NCI-H146 treated with DMSO at 0.1 percent for 48 hours (cell line): ENCODE data around the gene CSAG1.
"Not testable (repeated sequence)": the region's sequence is repeated elsewhere in the genome, so short reads cannot be mapped to it uniquely, and the experiment has no call there.

Experiments used
- DNase-seq: peaks from one replicate; lab custom pipeline; 2025; ENCODE audit not compliant: unreplicated experiment; lab: John Stamatoyannopoulos, UW

Gene CSAG1, protein sequence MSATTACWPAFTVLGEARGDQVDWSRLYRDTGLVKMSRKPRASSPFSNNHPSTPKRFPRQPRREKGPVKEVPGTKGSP

DNA sequence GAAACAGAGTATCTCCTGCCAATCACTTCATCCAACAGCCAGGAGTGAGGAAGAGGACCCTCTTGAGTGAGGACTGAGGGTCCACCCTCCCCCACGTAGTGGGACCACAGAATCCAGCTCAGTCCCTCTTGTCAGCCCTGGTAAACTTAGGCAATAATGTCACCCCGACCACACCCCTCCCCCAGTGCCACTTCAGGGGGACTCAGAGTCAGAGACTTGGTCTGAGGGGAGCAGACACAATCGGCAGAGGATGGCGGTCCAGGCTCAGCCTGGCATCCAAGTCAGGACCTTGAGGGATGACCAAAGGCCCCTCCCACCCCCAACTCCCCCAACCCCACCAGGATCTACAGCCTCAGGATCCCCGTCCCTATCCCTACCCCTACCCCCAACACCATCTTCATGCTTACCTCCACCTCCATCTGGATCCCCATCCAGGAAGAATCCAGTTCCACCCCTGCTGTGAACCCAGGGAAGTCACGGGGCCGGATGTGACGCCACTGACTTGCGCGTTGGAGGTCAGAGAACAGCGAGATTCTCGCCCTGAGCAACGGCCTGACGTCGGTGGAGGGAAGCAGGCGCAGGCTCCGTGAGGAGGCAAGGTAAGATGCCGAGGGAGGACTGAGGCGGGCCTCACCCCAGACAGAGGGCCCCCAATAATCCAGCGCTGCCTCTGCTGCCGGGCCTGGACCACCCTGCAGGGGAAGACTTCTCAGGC lies at the start of gene CSAG1, which contains the start of gene MAGEA12:
Gene CSAG1, minus strand, starts transcription at position 461 of the 715 bp plus-strand sequence. CDS start 1,261 bp downstream, outside the sequence.
Gene MAGEA12, plus strand, starts transcription at position 497 of the 715 bp plus-strand sequence. CDS start 2,405 bp downstream, outside the sequence.
- DNase-seq, result peak; percentile 39

GRCh38 chrX:152769549-152770289 lies 36.2 kb upstream of the CSAG1 start, which contains the start of gene MAGEA6:
TSS of gene MAGEA6 (minus strand) at chrX:152769689. CDS start at chrX:152767650, 2,039 bp downstream.
- DNase-seq, result not testable (repeated sequence)

DNA sequence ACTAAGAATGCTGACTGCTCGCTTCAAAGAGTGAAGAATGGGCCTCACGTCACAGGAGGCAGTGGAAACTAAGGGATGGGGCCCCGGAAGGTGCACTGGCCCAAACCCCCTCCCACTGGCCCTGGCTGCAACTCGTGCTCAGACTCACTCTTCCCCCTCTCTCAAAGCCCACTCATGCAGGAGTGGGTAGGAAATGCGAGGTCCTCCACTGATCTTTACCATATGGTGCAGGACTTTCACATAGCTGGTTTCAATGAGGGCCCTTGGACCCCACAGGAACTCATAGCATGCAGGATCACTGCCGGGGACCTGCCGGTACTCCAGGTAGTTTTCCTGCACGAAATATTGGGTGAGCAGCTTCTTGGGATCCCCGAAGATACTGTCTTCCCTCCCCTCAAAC lies 33.0 kb upstream of the CSAG1 start:
- not testable (repeated sequence) for DNase-seq

DNA sequence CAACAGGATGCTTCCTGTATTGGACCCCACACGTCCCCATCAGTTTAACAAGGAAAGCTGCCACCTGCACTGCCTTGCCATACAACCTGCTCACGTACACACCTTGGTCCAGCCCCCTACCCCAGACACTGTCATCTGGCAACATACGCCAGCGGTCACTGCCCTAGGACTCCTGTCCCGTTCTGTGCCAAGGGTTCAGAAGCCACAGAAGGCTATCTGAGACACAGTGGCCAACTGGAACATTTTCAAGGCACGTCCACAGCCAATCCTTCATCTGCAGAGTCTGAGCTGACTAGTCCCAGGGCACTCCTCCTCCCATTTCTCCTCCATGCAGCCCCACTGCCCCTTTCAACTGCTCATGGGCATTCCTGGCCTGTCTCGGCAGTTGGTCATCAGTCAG lies 28.1 kb upstream of the CSAG1 start:
- not testable (repeated sequence) for DNase-seq

GRCh38 chrX:152759544-152759943 lies 26.0 kb upstream of the CSAG1 start:
- not testable (repeated sequence) for DNase-seq

DNA sequence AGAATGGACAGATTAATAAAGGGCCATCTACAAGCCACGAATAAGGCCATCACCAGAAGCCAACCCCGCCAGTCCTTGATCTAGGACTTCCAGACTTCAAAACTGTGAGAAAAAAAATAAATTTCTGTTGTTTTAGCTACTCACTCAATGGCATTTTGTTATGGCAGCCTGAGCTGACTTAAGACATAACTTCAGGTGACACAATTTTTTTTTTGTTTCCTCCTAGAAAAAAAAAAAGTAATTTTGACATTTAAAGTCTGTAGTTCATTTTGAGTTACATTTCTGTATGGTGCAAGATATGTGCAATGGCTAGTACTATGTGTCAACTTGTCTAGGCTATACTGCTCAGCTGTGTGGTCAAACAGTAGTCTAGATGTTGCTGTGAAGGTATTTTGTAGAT lies 25.4 kb upstream of the CSAG1 start, which contains the start of gene CSAG3:
Gene CSAG3, plus strand, starts transcription at position 301 of the 400 bp plus-strand sequence.
- DNase-seq, result not testable (repeated sequence)

GRCh38 chrX:152754871-152755270 lies 21.4 kb upstream of the CSAG1 start:
- not testable (repeated sequence) for DNase-seq

DNA sequence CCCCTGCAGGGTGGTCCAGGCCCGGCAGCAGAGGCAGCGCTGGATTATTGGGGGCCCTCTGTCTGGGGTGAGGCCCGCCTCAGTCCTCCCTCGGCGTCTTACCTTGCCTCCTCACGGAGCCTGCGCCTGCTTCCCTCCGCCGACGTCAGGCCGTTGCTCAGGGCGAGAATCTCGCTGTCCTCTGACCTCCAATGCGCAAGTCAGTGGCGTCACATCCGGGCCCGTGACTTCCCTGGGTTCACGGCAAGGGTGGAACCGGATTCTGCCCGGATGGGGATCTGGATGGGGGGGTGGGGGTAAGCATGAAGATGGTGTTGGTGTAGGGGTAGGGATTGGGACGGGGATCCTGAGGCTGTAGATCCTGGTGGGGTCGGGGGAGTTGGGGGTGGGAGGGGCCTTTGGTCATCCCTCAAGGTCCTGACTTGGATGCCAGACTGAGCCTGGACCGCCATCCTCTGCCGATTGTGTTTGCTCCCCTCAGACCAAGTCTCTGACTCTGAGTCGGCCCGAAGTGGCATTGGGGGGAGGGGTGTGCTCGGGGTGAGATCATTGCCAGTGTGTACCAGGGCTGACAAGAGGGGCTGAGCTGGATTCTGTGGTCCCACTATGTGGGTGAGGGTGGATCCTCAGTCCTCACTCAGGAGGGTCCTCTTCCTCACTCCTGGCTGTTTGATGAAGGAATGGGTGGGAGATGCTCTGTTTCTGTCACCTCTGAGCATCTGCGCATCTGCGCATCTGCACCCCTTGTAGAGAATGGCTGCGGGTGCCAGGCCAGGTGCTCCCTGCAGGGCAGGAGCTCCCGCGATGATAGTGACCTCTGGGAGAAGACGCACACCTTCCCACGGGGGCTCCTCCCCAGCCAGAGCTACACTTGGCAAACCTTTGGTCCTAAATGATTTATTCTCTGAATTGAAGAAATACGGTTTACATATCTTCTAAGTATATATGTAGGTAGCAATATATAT lies 20.4 kb upstream of the CSAG1 start, which contains the start of gene MAGEA2:
Gene MAGEA2, minus strand, starts transcription at position 157 of the 965 bp plus-strand sequence. CDS start 2,479 bp downstream, outside the sequence.
- not testable (repeated sequence) for DNase-seq

DNA sequence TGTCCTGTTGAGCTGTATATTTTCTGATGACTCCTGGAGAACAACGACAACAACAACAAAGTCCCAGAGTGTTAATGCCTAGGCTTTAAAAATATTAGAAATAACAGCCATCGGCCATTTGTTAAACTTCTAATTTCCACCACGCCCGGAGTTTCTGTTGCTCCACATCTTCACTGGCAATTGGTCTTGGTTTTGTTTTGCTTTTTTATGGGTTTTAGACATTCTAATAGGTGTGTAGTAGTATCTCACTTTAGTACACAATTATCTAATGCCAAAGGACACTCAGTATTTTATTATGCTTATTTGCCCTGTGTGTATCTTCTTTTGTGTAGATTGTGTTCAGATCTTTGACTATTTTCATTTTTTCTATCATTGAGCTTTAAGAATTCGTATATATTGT lies 5.0 kb upstream of the CSAG1 start:
- DNase-seq, result no peak

- not testable (repeated sequence) for DNase-seq
Measured at GRCh38 chrX:152736528-152736927, 3.0 kb upstream of the CSAG1 start.

- DNase-seq, result no peak
Measured at GRCh38 chrX:152735860-152736511, 2.5 kb upstream of the CSAG1 start.

DNA sequence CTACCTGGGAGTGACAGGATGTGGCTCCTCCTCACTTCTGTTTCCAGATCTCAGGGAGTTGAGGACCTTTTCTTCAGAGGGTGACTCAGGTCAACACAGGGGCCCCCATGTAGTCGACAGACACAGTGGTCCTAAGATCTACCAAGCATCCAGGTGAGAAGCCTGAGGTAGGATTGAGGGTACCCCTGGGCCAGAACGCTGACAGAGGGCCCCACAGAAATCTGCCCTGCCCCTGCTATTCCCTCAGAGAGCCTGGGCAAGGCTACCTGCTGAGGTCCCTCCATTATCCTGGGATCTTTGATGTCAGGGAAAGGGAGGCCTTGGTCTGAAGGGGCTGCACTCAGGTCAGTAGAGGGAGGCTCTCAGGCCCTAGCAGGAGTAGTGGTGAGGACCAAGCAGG lies 1.6 kb upstream of the CSAG1 start:
- DNase-seq, result no peak

GRCh38 chrX:152734143-152734858 lies 780 bp upstream of the CSAG1 start:
- DNase-seq, result not testable (repeated sequence)

GRCh38 chrX:152725409-152725808 lies 8.1 kb downstream of the CSAG1 start:
- DNase-seq, result no peak

GRCh38 chrX:152713815-152714787 lies 19.4 kb downstream of the CSAG1 start, which contains the start of gene MAGEA2B:
TSS of gene MAGEA2B (plus strand) at chrX:152714628. CDS start at chrX:152717107, 2,479 bp downstream.
- not testable (repeated sequence) for DNase-seq

DNA sequence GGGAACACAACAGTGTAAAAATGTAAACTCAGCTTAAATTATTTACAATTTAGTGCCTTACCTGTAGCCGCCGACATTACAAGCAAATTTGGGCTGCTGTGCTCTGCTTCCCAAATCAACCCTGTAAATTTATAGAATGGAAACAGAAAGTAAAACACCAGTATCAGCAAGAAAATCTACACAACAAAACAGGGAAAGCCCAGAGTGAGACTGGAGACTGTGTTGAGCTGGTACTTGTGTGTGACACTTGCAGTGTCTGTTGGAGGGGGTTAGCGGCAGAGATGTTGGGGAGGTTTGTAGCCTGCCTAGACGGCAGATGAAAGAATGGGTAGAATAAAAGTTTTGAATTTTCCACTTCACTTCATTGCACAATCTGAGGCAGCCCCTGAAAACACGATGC lies 20.3 kb downstream of the CSAG1 start:
- not testable (repeated sequence) for DNase-seq

DNA sequence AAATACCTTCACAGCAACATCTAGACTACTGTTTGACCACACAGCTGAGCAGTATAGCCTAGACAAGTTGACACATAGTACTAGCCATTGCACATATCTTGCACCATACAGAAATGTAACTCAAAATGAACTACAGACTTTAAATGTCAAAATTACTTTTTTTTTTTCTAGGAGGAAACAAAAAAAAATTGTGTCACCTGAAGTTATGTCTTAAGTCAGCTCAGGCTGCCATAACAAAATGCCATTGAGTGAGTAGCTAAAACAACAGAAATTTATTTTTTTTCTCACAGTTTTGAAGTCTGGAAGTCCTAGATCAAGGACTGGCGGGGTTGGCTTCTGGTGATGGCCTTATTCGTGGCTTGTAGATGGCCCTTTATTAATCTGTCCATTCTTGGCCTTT lies 24.3 kb downstream of the CSAG1 start, which contains the start of gene CSAG2:
Gene CSAG2, minus strand, starts transcription at position 101 of the 400 bp plus-strand sequence. CDS start 161 bp downstream, outside the sequence.
- not testable (repeated sequence) for DNase-seq

DNA sequence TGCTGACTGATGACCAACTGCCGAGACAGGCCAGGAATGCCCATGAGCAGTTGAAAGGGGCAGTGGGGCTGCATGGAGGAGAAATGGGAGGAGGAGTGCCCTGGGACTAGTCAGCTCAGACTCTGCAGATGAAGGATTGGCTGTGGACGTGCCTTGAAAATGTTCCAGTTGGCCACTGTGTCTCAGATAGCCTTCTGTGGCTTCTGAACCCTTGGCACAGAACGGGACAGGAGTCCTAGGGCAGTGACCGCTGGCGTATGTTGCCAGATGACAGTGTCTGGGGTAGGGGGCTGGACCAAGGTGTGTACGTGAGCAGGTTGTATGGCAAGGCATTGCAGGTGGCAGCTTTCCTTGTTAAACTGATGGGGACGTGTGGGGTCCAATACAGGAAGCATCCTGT lies 27.0 kb downstream of the CSAG1 start:
- not testable (repeated sequence) for DNase-seq
